ENCODE measurements around the gene CFAP77. TPM values are rescaled to one million over a fixed set of nuclear protein-coding genes. Genes with fewer than 3 reads are reported as not detected.

The CFAP77 gene
- total and polyA plus RNA-seq, 2 of the 13 experiments (the other 11 are each of a cell fraction or from before 2014, with no cell fraction given): not detected

GRCh38 chr9:132556714-132557113, 146.7 kb downstream of the CFAP77 start:
- Histone ChIP-seq H3K79me2 (ENCODE audit: insufficient read depth, low read length) (no peaks in the 10 kb centered on the region), H4K20me1 (ENCODE audit: insufficient read depth, low read length) (no peaks in the 10 kb centered on the region), H3K4me2 (ENCODE audit: low read depth, low read length) (no peak overlapping the region), H2AFZ (ENCODE audit: low read length) (no peak overlapping the region), H3K27ac (ENCODE audit: extremely low read length, insufficient read depth, low read length) (no peak overlapping the region), H3K9ac (ENCODE audit: insufficient read depth, low read depth, low read length) (no peak overlapping the region), H3K36me3 (replicated peaks in 1 of 2; ENCODE audit: control insufficient read depth in 1 of 2, insufficient read depth in 2 of 2, low read length in 2 of 2) (no peaks in the 10 kb centered on the region), H3K4me1 (ENCODE audit: insufficient read depth, low read length) (no peaks in the 10 kb centered on the region), H3K27me3 (ENCODE audit: control insufficient read depth in 1 of 2, insufficient read depth in 2 of 2, low read length in 2 of 2) (peaks cover 0 to 35% of the 10 kb centered on the region in 2 experiments; a peak in 2 of 5 replicates), H3K4me3 (replicated peaks in 1 of 3; ENCODE audit: insufficient read depth in 1 of 3, low read depth in 2 of 3, low read length in 3 of 3) (no peak overlapping the region), H3K9me3 (ENCODE audit: low read length) (no peaks in the 10 kb centered on the region)
- no peak for TF ChIP-seq THAP8 (CRISPR knock-in tag; IDR thresholded peaks at IDR 0.05; ENCODE audit: borderline replicate concordance)
- TF ChIP-seq ZNF782 (CRISPR knock-in tag; IDR thresholded peaks at IDR 0.05; ENCODE audit: borderline replicate concordance): no peak
- POLR2A ChIA-PET: no interaction called here
- no peak for FAIRE-seq
- intact Hi-C loops (cut with micrococcal nuclease; ENCODE audit: unreplicated experiment) (no loop called here), in situ Hi-C loops (cut with HindIII; ENCODE audit: extremely low pct_ligation_motif_present, low pct_unique_long_range_greater_than_20kb) (no loop called here)
- ATAC-seq: no peak
- no peak for DNase-seq (ENCODE audit: low spot score)
- WGBS (ENCODE audit: low lambda C conversion rate): 78% methylated on average over 24 of the region's 26 CpGs
- CTCF ChIA-PET (ENCODE audit: low intra/inter-chr PET ratio, low total read pairs): no interaction called here
- BruUV-seq (replicated peaks): no TSS peak

- Histone ChIP-seq H3K36me3 (replicated peaks in 1 of 2; ENCODE audit: control insufficient read depth in 1 of 2, insufficient read depth in 2 of 2, low read length in 2 of 2) (no peaks in the 10 kb centered on the region), H3K9me3 (ENCODE audit: low read length) (no peaks in the 10 kb centered on the region), H4K20me1 (ENCODE audit: insufficient read depth, low read length) (no peaks in the 10 kb centered on the region), H2AFZ (ENCODE audit: low read length) (no peak overlapping the region), H3K4me1 (ENCODE audit: insufficient read depth, low read length) (no peaks in the 10 kb centered on the region), H3K4me3 (replicated peaks in 1 of 3; ENCODE audit: insufficient read depth in 1 of 3, low read depth in 2 of 3, low read length in 3 of 3) (no peak overlapping the region), H3K4me2 (ENCODE audit: low read depth, low read length) (no peak overlapping the region), H3K27me3 (ENCODE audit: control insufficient read depth in 1 of 2, insufficient read depth in 2 of 2, low read length in 2 of 2) (peaks cover 0 to 40% of the 10 kb centered on the region in 2 experiments; a peak in 2 of 5 replicates), H3K27ac (ENCODE audit: extremely low read length, insufficient read depth, low read length) (no peak overlapping the region), H3K9ac (ENCODE audit: insufficient read depth, low read depth, low read length) (no peak overlapping the region), H3K79me2 (ENCODE audit: insufficient read depth, low read length) (no peaks in the 10 kb centered on the region)
- no peak for ATAC-seq
- peak; percentile 17 for TF ChIP-seq HNRNPLL (IDR thresholded peaks at IDR 0.05; ENCODE audit: low read depth, low read length, poor library complexity, severe bottlenecking)
- no peak for TF ChIP-seq ZNF142 (CRISPR knock-in tag; IDR thresholded peaks at IDR 0.05)
- intact Hi-C loops (cut with micrococcal nuclease; ENCODE audit: unreplicated experiment) (no loop called here), in situ Hi-C loops (cut with HindIII; ENCODE audit: extremely low pct_ligation_motif_present, low pct_unique_long_range_greater_than_20kb) (no loop called here)
- BruUV-seq (replicated peaks): no TSS peak
- 7% methylated on average over 2 of the region's 15 CpGs for WGBS (ENCODE audit: low lambda C conversion rate)
- POLR2A ChIA-PET: no interaction called here
- FAIRE-seq: no peak
- CTCF ChIA-PET (ENCODE audit: low intra/inter-chr PET ratio, low total read pairs): no interaction called here
- no peak for DNase-seq (ENCODE audit: low spot score)
Measured at GRCh38 chr9:132557159-132557558, 147.1 kb downstream of the CFAP77 start.
